Effector memory CD8-positive, alpha-beta T cell (primary cell): ENCODE results near the gene PPP1R16B.

ENCODE experiments used
- ATAC-seq: fragments of 150-1000 bp; cut with Tn5 transposase; replicated peaks from 2 replicates; pipeline ENCODE4 v1.10.0; 2021; ENCODE audit warnings: mild to moderate bottlenecking, moderate library complexity
- DNase-seq, 3 experiments: peaks; one replicate each; pipeline ENCODE4 v3.0.0; 2021
- H3K27ac Mint-ChIP-seq, 2 donors: one replicate each; pipeline ENCODE4 v1.8.0; 2022; ENCODE audit warnings: mild to moderate bottlenecking in 2 of 2, mixed read lengths in 2 of 2, moderate library complexity in 2 of 2
- H3K27me3 Mint-ChIP-seq, 2 donors: one replicate each; pipeline ENCODE4 v1.8.0; 2022; ENCODE audit warnings: mixed read lengths in 2 of 2
- H3K36me3 Mint-ChIP-seq: one replicate; pipeline ENCODE4 v1.8.0; 2022; ENCODE audit warnings: mild to moderate bottlenecking, moderate library complexity, mixed read lengths; ENCODE audit not compliant: insufficient read depth
- H3K4me1 Mint-ChIP-seq, 2 donors: one replicate each; pipeline ENCODE4 v1.8.0; 2022; ENCODE audit warnings: low read depth in 2 of 2, mixed read lengths in 2 of 2
- H3K4me3 Mint-ChIP-seq, 2 donors: one replicate each; pipeline ENCODE4 v1.8.0; 2022; ENCODE audit warnings: mild to moderate bottlenecking in 2 of 2, mixed read lengths in 2 of 2, moderate library complexity in 2 of 2
- H3K9me3 Mint-ChIP-seq, 2 donors: one replicate each; pipeline ENCODE4 v1.8.0; 2022; ENCODE audit warnings: mixed read lengths in 2 of 2

Gene PPP1R16B

DNA sequence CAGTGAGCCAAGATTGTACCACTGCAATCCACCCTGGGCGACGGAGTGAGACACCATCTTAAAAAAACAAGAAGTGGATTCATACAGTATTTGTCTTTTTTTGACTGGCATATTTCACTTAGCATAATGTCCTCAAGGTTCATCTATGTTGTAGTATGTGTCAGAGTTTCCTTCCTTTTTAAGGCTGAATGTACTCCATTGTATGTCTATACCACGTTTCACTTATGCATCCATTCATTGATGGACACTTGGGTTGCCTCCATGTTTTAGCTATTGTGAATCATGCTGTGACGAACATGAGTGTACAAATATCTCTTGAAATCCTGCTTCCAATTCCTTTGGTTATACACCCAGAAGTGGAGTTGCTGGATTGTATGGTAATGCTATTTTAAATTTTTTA is 91.8 kb downstream of the PPP1R16B start:
- H3K4me1 Mint-ChIP-seq = peaks cover 25 to 42% of the 10 kb centered on the region in 2 donors
- ATAC-seq (no peak), DNase-seq (no peak)
- H3K9me3 Mint-ChIP-seq = no peaks in the 10 kb centered on the region
- peaks cover 71% of the 10 kb centered on the region for H3K36me3 Mint-ChIP-seq
- H3K4me3 Mint-ChIP-seq = no peak overlapping the region
- H3K27me3 Mint-ChIP-seq = no peaks in the 10 kb centered on the region
- no peak overlapping the region for H3K27ac Mint-ChIP-seq

DNA sequence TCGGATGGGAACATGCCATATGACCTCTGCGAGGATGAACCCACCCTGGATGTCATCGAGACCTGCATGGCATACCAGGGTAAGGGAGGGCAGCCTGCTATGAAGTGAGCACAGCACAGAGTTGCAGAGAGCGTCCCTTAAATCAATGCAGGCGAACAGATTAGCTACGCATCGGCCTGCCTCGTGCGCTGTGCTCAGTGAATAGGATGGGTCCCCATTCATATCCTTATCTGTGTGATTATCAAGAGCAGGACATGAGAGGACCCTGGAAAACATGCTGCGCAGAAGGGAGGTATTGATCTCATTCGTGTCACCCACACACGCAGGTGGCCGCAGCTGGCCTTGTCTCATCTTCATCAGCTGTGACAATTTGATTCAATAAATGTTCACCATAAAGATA is 95.1 kb downstream of the PPP1R16B start:
- ATAC-seq = no peak
- DNase-seq = no peak
- no peaks in the 10 kb centered on the region for H3K27me3 Mint-ChIP-seq
- peak overlapping the region in 1 of 2 donors; percentile 23 for H3K27ac Mint-ChIP-seq
- H3K9me3 Mint-ChIP-seq = no peaks in the 10 kb centered on the region
- peaks cover 75% of the 10 kb centered on the region for H3K36me3 Mint-ChIP-seq
- peaks cover 5 to 18% of the 10 kb centered on the region in 2 donors for H3K4me1 Mint-ChIP-seq
- H3K4me3 Mint-ChIP-seq = no peak overlapping the region

DNA sequence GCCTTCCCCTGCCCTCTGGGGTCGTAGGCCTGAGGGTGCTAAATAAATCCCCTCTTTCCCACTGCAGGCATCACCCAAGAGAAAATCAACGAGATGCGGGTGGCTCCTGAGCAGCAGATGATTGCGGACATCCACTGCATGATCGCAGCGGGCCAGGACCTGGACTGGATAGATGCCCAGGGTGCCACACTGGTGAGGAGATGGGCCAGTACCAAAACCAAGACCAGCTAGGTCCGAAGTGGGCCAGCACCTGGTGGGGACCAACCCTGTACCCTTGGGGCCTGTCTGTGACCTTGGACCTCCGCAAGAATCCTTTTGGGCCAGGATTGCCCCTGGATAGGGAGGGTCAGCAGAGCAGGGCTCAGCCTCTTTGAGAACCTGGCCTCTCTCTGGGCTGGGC is 97.1 kb downstream of the PPP1R16B start:
- ATAC-seq = no peak
- H3K4me1 Mint-ChIP-seq = peaks cover 7 to 16% of the 10 kb centered on the region in 2 donors
- no peak for DNase-seq
- H3K27ac Mint-ChIP-seq = no peak overlapping the region
- no peak overlapping the region for H3K4me3 Mint-ChIP-seq
- H3K27me3 Mint-ChIP-seq = no peaks in the 10 kb centered on the region
- H3K36me3 Mint-ChIP-seq = peaks cover 77% of the 10 kb centered on the region
- no peaks in the 10 kb centered on the region for H3K9me3 Mint-ChIP-seq

DNA sequence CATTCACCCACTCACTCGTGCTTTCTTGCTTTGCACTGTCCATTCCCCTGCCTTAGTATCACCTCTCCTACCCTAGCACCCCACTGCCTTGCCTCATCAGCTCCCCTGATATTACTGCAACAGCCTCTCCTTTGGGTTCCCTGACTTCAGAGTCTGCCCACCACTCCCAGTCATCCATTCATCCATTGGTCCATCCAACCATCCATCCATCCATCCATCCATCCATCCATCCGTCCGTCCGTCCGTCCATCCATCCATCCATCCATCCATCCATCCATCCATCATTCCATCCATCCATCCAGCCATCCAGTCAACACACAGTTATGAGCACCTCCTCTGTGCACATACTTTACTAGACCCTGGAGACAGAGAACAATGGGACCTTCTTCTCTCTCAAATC is 97.8 kb downstream of the PPP1R16B start:
- ATAC-seq (no peak), DNase-seq (no peak)
- Mint-ChIP-seq H3K36me3 (peaks cover 81% of the 10 kb centered on the region), H3K4me3 (peak overlapping the region in 1 of 2 donors; percentile 60), H3K27ac (peak overlapping the region; percentile 87 to 92), H3K4me1 (peaks cover 9 to 16% of the 10 kb centered on the region in 2 donors), H3K27me3 (no peaks in the 10 kb centered on the region), H3K9me3 (no peaks in the 10 kb centered on the region)

GRCh38 chr20:38905375-38905774 is 99.9 kb downstream of the PPP1R16B start:
- DNase-seq = no peak
- Mint-ChIP-seq H3K4me1 (peaks cover 14 to 26% of the 10 kb centered on the region in 2 donors), H3K9me3 (no peaks in the 10 kb centered on the region), H3K27ac (peak overlapping the region; percentile 15 to 65), H3K36me3 (peaks cover 85% of the 10 kb centered on the region), H3K4me3 (no peak overlapping the region), H3K27me3 (no peaks in the 10 kb centered on the region)
- ATAC-seq = no peak

DNA sequence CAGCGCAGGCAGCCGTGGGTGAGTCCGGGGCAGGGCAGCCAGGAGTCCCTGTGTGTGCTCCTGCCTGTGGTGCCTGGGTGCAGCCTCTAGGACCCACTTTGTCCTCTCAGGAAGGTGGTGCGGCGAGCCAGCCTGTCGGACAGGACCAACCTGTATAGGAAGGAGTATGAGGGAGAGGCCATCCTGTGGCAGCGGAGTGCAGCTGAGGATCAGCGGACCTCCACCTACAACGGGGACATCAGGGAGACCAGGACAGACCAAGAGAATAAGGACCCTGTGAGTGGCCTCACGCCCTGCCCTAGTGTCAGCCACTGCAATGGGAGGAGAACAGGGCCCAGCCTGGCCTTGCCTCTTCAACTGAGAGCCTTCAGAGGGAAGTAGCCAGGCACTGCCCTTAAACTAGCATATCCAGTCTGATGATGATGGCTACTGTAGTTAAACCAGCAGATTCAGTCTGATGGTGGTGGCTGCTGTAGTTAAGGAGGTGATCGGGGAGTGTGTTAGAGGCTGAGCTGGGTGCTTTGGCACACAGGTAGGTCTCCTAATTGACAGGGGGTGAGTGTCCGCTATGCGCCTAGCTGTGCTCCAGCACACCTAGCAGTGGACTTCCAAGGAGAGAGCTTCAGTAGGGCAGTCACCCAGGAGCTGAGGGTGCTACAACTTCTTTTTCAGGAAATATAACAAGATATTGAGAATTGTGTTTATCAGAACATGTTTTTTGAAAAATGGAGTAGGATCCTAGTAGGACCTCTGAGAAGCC is 102.6 kb downstream of the PPP1R16B start:
- H3K27me3 Mint-ChIP-seq = no peaks in the 10 kb centered on the region
- peak overlapping the region; percentile 38 to 44 for H3K27ac Mint-ChIP-seq
- H3K36me3 Mint-ChIP-seq = peaks cover 87% of the 10 kb centered on the region
- peaks cover 11 to 22% of the 10 kb centered on the region in 2 donors for H3K4me1 Mint-ChIP-seq
- H3K4me3 Mint-ChIP-seq = no peak overlapping the region
- no peaks in the 10 kb centered on the region for H3K9me3 Mint-ChIP-seq
- DNase-seq (no peak), ATAC-seq (no peak)

- Mint-ChIP-seq H3K4me3 (no peak overlapping the region), H3K36me3 (peaks cover 66% of the 10 kb centered on the region), H3K27ac (no peak overlapping the region), H3K27me3 (no peaks in the 10 kb centered on the region), H3K4me1 (peaks cover 0 to under 1% of the 10 kb centered on the region in 2 donors), H3K9me3 (no peaks in the 10 kb centered on the region)
- ATAC-seq (no peak), DNase-seq (no peak)
Measured at GRCh38 chr20:38915355-38915754, 109.9 kb downstream of the PPP1R16B start.

DNA sequence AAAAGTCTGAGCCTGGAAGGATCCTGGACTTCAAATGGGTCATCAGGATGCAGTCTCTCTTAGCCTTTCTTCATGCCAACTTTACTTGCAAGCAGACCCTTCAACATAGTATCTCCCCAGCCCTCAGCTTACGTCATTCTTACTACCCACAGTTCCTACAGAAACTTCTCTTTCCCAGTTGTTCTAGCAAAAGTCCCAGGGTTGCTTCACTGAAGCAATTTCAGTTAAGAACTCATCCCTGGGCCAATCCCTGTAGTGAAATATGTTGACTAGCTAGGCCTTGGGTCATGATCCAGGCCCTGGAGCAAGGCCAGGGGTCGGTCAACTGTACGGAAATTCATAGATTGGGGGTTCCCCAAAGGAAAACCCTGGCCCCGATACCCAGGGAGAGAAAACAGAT is 112.2 kb downstream of the PPP1R16B start:
- Mint-ChIP-seq H3K27me3 (no peaks in the 10 kb centered on the region), H3K9me3 (no peaks in the 10 kb centered on the region), H3K27ac (no peak overlapping the region), H3K4me1 (no peaks in the 10 kb centered on the region), H3K36me3 (peaks cover 47% of the 10 kb centered on the region), H3K4me3 (no peak overlapping the region)
- DNase-seq (no peak), ATAC-seq (no peak)

DNA sequence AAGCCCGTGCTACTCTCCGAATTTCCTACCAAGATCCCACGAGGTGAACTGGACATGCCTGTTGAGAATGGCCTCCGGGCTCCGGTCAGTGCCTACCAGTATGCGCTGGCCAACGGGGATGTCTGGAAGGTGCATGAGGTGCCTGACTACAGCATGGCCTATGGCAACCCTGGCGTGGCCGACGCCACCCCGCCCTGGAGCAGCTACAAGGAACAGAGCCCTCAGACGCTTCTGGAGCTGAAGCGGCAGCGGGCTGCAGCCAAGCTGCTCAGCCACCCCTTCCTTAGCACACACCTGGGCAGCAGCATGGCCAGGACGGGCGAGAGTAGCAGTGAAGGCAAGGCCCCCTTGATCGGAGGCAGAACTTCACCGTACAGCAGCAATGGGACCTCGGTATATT is 112.7 kb downstream of the PPP1R16B start:
- ATAC-seq (no peak), DNase-seq (no peak)
- no peaks in the 10 kb centered on the region for H3K4me1 Mint-ChIP-seq
- no peaks in the 10 kb centered on the region for H3K9me3 Mint-ChIP-seq
- no peak overlapping the region for H3K27ac Mint-ChIP-seq
- H3K4me3 Mint-ChIP-seq = no peak overlapping the region
- H3K27me3 Mint-ChIP-seq = no peaks in the 10 kb centered on the region
- H3K36me3 Mint-ChIP-seq = peaks cover 42% of the 10 kb centered on the region

- ATAC-seq (no peak), DNase-seq (no peak)
- Mint-ChIP-seq H3K36me3 (peaks cover 41% of the 10 kb centered on the region), H3K9me3 (no peaks in the 10 kb centered on the region), H3K4me1 (no peaks in the 10 kb centered on the region), H3K27ac (no peak overlapping the region), H3K27me3 (no peaks in the 10 kb centered on the region), H3K4me3 (no peak overlapping the region)
Measured at GRCh38 chr20:38919683-38920082, 114.2 kb downstream of the PPP1R16B start.

DNA sequence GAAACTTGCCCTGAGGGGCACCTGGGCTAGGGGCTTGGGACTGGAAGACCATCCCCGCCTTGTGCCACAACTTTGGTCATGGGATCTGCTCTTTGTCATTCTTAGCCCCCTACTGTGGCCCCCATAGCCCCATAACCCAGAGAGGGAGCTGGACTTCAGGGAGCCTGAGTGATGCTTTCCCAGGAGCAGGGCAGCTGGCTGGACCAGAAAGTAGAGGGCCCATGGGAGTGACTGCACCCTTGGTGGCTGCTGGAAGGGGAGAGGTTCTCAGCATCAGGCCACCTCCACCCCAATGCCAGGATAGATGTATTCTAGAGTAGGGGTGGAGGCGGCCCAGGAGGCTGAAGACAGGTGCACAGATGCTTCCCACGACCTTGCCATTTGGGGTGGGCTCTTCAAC is 114.9 kb downstream of the PPP1R16B start:
- no peak overlapping the region for H3K27ac Mint-ChIP-seq
- H3K4me3 Mint-ChIP-seq = no peak overlapping the region
- DNase-seq (no peak), ATAC-seq (no peak)
- peaks cover 36% of the 10 kb centered on the region for H3K36me3 Mint-ChIP-seq
- no peaks in the 10 kb centered on the region for H3K27me3 Mint-ChIP-seq
- H3K9me3 Mint-ChIP-seq = no peaks in the 10 kb centered on the region
- no peaks in the 10 kb centered on the region for H3K4me1 Mint-ChIP-seq

DNA sequence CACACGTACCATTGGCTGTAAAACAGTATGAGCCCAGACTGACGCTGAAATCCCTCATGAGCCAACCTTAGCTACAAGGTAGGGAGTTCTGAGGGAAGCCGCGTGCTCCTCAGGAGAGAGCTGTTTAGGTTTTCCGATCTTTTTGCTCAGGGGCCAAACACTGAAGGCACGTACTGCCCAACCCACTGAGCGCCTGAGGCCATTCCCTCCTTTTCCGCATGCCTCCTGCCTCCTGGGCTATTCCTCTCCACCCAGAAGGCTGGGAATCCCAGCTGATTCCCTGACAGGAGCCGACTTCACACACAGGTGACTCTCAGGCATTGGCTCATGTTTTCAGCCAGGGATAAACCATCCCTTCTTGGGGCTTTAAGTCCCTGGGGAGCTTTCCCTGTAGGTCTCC is 115.4 kb downstream of the PPP1R16B start:
- peaks cover 33% of the 10 kb centered on the region for H3K36me3 Mint-ChIP-seq
- H3K4me1 Mint-ChIP-seq = peaks cover 0 to 1% of the 10 kb centered on the region in 2 donors

GRCh38 chr20:38924718-38925117 is 119.2 kb downstream of the PPP1R16B start:
- Mint-ChIP-seq H3K27ac (peak overlapping the region; percentile 2 to 29), H3K36me3 (peaks cover 25% of the 10 kb centered on the region), H3K27me3 (no peaks in the 10 kb centered on the region), H3K4me1 (peaks cover 16 to 20% of the 10 kb centered on the region in 2 donors), H3K4me3 (peak overlapping the region in 1 of 2 donors; percentile 82), H3K9me3 (no peaks in the 10 kb centered on the region)
- DNase-seq (no peak), ATAC-seq (no peak)

More for the DNA sequence above, 115.4 kb downstream of the PPP1R16B start:
- no peaks in the 10 kb centered on the region for H3K9me3 Mint-ChIP-seq
- H3K27ac Mint-ChIP-seq = no peak overlapping the region
- DNase-seq (no peak), ATAC-seq (no peak)
- H3K27me3 Mint-ChIP-seq = no peaks in the 10 kb centered on the region
- H3K4me3 Mint-ChIP-seq = no peak overlapping the region

GRCh38 chr20:38926142-38926933 is 120.8 kb downstream of the PPP1R16B start, which contains the start of gene FAM83D:
Gene FAM83D, plus strand, starts transcription at chr20:38926417. Its CDS starts 26 bp downstream, at chr20:38926443.
- Mint-ChIP-seq H3K9me3 (no peaks in the 10 kb centered on the region), H3K4me1 (peaks cover 21 to 25% of the 10 kb centered on the region in 2 donors), H3K36me3 (peaks cover 25% of the 10 kb centered on the region), H3K4me3 (peak within 1 kb of the TSS; percentile 81 to 82), H3K27ac (peak within 1 kb of the TSS; percentile 67 to 84), H3K27me3 (no peaks in the 10 kb centered on the region)
- peak; percentile 91 to 94 (median 91) for DNase-seq
- ATAC-seq = peak; percentile 93
